ENCODE measurements around the gene DBP.
"Not testable (repeated sequence)": the region's sequence is repeated elsewhere in the genome, so short reads cannot be mapped to it uniquely, and the experiment has no call there.

DBP gene, protein sequence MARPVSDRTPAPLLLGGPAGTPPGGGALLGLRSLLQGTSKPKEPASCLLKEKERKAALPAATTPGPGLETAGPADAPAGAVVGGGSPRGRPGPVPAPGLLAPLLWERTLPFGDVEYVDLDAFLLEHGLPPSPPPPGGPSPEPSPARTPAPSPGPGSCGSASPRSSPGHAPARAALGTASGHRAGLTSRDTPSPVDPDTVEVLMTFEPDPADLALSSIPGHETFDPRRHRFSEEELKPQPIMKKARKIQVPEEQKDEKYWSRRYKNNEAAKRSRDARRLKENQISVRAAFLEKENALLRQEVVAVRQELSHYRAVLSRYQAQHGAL
- 3.7 to 58.5 (median 49.0) reads per million in 3 experiments for total RNA-seq

DNA sequence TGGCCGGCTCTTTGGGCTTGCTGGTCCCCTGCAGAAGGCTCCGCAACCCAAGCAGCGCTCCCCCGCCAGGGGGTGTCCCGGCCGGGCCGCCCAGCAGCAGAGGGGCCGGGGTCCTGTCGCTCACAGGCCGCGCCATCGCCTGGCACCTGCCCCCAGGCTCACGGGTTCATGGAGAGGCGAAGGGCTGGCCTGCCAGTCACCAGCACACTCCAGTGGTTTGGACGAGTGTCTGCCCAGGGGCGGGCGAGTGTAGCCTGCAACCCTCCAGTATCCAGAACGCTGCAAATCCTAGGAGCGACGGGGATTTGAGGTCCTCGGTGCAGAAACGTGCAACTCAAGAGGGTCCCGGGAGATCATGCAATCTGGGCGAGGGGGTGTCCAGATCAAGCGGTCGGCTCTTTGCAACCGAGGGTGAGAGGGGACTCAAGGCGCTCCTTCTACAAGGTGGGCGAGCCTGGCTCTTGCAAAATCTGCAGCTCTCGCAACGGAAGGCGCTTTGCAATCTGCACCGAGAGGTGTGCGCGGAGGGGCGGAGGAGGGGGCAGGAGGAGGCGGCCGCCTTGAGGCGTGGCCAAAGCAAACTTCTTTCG, at the start of gene DBP:
DBP (minus strand) TSS at position 521 of the 590 bp plus-strand sequence; CDS start at position 136, 385 bp downstream.
- DNase-seq = no peak

DNA sequence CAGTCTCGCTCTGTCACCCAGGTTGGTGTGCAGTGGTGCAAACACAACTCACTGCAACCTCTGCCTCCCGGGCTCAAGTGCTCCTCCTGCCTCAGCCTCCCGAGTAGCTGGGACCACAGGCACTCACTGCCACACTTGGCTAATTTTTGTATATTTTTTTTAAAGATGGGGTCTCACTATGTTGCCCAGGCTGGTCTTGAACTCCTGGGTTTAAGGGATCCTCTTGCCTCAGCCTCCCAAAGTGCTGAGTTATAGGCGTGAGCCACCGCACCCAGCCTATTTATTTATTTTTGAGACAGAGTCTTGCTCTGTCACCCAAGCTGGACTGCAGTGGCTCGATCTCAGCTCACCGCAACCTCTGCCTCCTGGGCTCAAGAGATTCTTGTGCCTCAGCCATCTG, 49.5 kb upstream of the DBP start:
- not testable (repeated sequence) for DNase-seq

DNA sequence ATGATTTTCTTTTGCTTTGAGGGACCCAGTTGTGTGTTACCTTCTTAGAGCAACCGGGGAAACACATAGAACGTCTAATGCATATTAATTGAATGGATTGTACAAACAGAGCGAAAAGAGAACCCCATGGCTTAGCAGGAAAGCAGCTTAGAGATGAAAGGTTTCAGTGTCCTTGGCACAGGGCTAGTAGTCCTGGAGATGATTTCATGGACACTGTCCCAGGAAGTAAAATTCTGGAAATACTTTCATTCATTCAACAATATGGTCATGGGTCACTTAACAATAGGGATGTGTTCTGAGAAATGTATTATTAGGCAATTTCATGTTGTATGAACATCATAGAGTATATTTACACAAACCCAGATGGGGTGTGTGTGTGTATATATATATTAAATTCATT, 48.9 kb upstream of the DBP start:
- no peak for DNase-seq

DNA sequence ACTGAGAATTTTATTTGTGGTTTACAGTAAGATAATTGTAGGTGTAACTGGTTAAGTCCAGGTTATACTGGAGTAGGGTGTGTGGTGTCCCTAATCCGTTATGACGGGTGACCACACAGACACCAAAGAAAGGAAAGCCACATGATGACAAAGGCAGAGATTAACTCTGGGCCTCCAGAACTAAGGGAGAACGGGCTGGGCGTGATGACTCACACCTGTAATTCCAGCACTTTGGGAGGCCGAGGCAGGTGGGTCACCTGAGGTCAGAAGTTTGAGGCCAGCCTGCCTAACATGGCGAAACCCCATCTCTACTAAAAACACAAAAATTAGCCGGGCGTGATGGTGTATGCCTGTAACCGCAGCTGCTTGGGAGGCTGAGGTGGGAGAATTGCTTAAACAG, 48.4 kb upstream of the DBP start:
- no peak for DNase-seq

DNA sequence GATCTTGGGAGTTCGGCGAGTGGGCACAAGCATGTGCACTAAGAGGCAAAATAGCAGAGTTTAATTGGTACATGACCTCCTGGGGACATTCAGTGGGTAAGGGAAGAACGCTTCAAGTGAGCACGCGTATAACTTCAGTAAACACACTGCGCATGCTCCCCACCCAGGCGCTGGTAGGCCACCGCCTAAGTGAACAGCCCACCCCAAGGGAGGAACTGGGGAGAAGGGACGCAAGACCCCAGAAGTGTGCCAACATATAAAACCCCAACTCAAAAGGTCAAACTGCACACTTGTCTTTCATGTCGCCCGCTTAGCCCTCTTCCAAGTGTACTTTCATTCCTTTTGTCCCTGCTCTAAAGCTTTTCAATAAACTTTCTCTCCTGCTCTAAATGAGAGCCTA, 46.2 kb upstream of the DBP start:
- no peak for DNase-seq

DNA sequence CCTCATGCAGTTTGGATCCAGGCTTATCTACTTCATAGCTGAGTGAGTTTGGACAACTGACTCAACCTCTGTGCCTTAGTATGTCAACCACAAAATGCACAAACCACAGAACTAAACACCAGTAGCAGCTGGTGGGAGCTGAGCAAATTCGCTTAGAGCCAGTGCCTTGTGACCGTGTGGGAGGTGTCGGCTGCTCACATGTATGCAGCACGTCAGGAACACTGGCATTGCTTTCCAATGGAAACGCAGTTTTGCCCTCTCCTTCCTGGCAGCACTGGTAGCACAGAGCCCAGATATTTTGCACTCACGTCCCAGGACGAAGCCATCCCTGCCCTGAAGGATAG, 43.9 kb upstream of the DBP start:
- DNase-seq = no peak

DNA sequence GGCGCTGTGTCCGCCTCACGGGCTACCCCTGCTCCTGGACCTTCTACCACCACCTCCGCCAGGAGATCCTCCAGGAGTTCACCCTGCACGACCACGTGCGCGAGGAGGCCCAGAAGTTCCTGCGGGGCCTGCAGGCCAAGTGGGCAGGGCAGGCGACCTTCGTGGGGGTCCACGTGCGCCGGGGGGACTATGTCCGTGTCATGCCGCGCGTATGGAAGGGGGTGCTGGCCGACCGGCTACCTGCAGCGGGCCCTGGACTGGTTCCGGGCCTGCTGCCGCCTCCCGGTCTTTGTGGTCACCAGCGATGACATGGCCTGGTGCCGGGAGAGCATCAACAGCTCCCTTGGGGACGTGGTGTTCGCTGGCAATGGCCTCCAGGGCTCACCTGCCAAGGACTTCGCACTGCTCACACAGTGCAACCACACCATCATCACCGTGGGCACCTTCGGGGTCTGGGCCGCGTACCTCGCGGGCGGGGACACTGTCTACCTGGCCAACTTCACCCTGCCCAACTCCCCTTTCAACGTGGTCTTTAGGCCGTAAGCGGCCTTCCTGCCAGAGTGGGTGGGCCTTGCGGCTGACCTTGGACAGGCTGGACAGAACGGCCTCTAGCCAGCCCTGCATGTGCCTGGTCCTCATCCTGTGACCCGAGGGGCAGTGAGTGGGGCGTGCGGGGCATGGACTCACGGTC, 43.4 kb upstream of the DBP start:
- no peak for DNase-seq

DNA sequence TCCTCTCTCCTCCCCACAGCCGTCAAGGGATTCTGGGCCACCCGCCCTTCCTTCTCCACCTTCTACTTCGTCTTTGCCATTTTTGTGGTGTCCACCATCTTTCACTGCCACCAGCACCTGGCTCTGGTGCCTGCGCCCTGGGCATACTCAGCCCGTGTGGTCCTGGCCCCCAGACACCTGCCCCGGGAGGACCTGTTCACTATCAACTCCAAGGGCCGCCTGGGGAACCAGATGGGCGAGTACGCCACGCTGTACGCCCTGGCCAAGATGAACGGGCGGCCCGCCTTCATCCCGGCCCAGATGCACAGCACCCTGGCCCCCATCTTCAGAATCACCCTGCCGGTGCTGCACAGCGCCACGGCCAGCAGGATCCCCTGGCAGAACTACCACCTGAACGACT, 42.8 kb upstream of the DBP start:
- not testable (repeated sequence) for DNase-seq

DNA sequence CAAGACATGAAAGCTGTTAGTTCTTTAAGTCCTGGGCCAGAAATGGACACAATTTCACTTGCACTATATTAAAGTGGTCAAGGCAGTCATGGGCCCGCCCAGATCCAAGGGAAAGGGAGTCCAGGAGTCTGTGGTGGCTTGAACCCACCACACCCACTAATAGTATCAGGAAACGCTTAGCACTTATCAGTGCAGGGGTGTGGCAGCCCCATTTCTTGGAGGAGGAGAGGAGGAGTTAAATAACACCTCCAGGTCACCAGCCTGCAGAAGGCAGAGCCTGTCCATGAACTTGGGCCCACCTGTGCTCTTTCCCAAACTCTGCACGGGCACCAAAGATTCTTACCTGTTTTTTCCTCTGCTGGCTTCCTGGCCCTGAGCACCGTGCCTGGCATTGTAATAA, 41.0 kb upstream of the DBP start:
- no peak for DNase-seq

DNA sequence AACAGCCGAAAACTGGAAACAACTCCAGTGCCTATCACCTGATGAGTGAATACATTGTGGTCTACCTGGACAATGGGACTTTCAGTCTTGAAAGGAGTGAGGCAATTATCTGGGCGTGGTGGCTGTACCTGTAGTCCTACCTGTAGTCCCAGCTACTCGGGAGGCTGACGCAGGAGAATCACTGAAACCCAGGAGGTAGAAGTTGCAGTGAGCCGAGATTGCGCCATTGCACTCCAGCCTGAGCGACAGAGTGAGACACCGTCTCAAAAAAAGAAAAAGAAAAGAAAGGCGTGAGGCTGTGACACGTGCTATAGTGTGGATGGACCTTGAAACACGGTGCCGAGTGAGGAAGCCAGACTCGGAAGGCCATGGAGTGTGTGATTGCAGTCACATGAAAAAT, 39.7 kb upstream of the DBP start:
- no peak for DNase-seq

DNA sequence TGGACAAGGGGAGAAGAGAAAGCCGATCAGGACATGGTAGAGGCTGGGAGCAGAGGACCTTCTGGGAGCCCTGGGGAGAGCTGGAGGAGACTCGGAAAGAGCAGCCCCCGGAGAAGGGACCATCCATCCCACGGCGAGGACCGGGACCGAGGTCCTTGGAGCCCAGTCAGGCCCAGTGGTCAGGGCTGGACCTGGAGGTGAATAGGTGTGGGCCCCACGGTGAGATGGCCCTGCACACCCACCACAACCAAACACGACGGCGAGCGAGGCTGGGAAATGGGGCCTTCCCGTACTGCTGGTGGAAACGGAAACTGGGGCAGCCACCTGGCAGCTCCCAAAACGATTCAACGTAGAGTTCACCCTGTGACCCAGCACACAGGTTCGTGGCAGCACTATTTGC, 39.3 kb upstream of the DBP start:
- DNase-seq = no peak

DNA sequence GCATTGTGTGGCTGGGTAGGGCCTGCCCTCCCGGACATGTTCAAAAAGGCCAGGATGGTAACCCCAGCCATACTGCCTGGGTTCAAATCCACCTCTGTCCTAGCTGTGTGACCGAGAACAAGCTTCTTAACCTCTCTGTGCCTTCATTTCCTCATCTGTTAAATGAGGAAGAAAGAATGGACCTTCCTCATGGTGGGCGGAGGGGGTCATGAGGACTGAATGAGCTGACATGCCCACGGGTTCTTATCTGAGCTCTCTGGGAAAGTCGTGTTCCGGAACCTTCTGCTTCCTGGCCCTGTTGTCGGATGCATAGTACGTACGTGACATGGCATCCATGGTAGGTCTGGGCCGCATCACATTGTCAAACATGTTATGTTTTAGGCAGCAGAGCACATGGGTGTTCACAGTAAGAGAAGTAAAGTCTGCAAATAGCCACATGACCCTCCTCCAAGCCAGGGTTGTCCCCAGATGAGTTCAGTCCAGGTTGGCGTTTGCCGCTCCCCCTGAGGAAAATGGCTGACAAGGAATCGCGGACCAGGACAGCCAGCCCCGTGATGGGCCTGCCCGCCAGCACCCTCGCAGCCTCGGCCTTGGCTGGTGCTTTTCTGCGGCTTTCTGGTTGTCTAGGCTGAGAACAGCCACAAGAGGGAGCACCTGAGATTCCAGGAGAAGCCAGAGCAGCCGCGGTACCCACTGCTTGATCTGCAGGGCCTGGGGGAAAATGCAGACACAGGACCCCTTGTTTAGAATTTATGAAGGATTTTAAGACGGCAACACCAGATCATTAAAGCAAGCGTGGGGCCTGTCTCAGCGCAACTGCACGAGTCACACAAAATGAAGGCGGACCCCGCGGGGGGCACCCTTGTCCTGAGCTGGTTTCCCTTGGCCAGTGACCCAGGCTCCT, 38.0 kb upstream of the DBP start:
- peak; percentile 69 for DNase-seq

DNA sequence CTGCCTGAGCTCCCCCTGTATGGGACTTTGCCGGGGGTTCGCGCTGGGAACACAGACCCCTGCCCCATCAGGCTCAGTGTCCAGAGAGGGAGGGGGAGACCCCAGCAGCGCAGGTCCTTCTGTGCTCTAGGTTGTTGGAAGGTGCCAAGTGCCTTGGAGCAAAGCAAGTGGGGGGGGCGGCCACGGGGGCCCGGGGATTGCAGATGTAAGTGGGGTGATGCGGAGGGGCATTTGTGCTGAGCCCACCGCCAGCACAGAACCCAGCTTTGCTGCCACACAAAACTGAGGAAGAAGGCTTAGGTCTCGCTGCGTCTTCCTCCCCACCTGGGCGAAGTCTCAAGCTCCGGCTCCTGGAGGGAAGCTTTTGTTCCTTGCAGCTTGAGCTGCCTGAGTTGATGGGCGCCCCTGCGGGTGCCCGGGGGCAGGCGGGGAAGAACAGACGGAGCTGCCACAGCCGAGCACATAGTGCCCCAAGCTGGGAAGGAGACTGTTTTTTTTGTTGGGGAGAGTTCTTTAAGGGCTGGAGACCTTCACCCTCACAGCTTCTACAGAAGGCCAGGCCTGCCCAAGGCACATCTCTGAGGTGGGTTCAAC, 37.1 kb upstream of the DBP start:
- no peak for DNase-seq

DNA sequence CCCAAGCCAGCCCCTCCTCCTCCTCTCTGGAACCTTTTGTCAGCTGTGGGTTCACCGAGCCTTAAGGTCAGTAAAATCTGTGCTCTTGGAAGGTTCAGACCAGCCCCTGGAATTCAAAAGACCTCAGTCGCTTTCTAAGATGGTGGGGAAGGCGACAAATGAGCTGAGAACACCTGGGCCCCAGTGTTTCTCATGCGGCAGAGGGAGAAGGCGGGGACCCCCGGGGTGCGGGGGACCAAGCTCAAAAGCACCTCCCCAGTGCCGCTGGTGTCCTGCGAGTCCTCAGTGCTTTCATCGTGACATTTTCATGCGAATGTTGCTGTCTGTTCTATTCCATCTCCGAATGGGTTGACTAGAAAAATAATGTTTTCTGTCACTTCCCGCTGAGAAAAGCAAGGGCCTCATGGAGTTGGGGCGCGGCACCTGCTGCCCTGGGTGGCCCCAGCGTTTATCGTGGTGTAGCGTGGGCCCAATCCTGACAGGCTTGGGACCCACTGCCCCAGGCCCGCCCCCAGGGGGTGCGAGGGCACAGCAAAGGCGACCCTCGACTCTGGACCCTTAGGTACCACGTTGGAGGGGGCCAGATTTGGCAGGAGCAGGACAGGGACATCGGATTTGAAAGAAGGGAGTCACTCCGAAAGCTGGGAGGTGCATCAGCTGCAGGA, 36.4 kb upstream of the DBP start:
- DNase-seq = no peak

DNA sequence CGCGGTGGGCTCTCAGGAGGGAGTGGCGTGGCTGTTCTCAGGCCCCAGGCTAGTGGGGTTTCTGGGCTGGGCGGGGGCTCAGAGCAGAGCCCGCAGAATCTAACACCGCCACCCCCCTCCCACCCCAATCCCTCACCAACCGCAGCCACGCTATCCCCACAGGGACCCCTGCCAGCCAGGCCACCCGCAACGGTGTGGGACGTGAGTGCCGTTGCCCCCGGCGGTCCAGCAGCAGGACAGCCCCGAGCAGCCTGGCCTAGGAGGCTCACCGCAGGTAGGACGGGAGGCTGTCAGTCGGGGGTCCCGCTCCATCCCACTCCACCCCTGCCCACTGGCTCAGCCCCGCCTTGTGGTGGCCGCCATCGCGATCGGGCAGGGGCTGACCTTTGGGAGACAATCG, 35.8 kb upstream of the DBP start, which contains the start of gene NTN5:
NTN5 (minus strand) TSS at position 24 of the 400 bp plus-strand sequence. CDS start 2,031 bp downstream, outside the sequence.
- no peak for DNase-seq

DNA sequence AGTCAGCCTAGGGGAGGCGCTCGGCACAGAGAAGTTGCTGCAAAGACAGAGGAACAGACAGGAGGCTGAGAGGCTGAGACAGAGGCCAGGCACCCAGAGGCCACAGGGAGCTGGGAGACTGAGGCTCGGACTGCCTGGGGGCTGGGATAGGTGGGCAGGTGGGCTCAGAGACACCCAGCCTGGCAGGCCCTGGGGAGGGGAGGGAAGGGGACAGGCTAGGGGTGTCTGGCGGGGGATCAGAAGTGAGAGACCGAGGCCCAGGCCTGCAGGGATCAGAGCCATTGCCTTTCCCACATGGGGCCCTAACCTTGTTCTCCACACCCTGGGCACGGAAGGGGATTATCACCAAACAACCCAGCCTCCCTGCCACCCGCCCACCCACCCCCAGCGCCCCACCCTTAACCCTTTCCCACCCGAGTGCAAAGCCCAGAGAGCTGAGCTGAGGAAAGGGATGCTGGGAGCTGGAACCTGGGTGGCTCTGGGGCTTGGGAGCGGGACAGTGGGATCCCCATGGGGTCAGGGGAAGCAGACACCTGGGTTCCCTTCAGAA, 34.3 kb upstream of the DBP start:
- DNase-seq = no peak

DNA sequence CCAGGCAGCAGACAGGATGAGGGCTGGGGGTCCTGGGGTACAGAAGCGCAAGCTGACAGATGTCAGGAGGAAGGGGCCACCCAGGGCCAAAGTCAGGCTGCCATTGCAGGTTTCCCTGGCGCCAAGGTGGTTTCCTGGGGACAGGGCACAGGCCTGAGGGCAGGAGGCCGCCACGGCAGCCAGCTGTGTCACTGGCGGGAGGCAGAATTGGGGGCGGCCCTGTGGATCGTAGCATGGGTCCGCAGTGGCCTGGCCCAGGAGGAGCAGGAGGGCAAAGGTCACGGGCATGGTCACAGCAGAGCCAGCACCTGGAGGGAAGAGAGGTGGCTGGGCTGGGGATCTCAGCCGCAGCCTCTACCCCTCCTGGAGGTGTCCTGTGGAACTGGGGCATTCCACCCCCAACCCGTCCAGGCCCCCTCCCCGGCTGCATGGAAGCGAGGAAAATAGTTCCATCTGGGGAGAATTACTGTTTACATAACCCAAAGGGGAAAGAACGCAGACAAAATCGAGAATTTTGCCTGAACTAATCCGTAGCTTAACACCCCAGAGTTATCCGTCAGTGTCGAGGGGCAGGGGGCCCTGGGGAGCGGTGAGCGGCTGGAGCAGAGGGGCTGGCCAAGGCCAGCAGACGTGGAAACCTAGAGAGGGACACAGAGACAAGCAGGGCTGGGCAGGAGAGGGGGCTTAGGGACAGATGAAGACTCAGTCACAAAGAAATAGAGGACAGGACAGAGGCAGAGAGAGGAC, 33.7 kb upstream of the DBP start:
- DNase-seq = no peak

DNA sequence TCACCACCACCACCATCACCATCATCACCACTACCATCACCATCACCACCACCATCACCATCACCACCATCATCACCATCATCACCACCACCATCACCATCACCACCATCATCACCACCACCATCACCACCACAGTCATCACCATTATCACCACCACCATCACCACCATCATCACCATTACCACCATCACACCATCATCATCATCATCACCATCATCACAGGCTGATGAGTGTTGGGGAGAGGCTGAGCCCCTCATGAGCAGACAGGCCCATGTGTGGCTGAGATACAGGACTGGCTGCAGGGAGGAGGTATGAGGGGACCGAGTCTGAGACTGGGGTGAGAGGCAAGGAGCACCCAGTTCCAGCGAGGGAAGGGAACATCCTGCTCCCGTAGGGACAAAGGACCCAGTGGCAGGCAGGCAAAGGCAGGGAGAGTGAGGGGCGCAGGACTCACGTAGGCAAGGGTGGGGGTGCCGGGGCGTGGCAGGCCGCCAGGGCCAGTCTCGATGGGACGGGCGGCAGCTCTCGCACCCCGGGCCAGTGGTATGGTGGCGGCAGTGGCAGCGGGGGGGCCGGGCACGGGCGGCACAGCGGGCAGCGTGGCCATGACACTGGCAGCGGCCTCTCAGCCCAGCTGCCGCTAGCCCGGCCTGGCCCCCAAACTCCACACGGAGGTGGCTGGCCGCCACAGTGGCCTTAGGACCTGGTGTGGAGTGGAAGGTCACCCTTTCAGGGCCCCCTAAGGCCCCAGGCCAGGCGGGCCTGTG, 32.9 kb upstream of the DBP start:
- no peak for DNase-seq

DNA sequence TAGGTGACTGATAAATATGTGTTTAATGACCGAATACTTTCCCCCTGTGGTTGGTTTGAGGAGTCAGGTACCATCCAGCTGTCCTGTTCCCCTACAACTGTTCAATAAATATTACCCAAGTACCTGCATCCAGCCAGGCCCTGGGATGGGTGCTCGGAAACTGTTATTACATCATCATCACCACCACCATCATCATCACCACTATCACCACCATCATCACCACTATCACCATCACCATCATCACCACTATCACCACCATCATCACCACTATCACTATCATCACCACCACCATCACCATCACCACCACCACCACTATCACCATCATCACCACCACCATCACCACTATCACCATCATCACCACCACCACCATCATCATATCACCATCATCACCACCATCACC, 31.6 kb upstream of the DBP start:
- no peak for DNase-seq

DNA sequence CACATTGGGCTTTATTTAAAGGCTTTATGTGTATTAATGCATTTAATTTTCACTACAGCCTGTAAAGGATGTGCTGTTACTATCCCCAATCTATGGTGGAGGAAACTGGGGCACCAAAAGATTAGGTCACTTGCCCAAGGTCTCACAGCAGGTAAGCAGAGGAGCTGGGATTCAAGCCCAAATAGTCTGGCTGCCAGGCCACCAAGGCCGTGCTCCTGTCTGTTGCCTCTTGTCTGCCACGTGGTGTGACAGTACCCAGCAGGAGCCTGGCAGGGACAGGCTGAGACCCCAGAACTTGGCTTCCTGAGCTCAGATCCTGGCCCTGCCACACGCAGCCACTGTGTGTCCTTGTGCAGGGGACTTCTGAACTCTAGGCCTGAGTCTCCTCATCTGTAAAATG, 31.2 kb upstream of the DBP start:
- no peak for DNase-seq

Measured in central memory CD4-positive, alpha-beta T cell (primary cell).